IMR-90 (cell line): ENCODE measurements around the gene P2RX7. TPM values are rescaled to one million over a fixed set of nuclear protein-coding genes. Genes with fewer than 3 reads are reported as not detected.

Experiments
- ATAC-seq: fragments of 200-7000 bp; cut with Tn5 transposase; 2 replicates; pipeline ENCODE4 v1.9.1; 2020; ENCODE audit warnings: low read depth, mild to moderate bottlenecking, moderate library complexity
- BruUV-seq: library from RNA; stranded (reverse); fragments of 400-500 nt; replicated peaks from 2 replicates; lab custom pipeline; 2021; lab: Mats Ljungman, UMichigan
- CTCF ChIA-PET: fragments of 300-600 bp; formaldehyde crosslinking; extraction: SDS; loops from one replicate; lab custom pipeline; 2021; ENCODE audit warnings: antibody characterized with exemption; lab: Yijun Ruan, JAX
- POLR2A ChIA-PET: fragments of 300-600 bp; sonication (Branson Sonifier 250); formaldehyde crosslinking; loops from one replicate; lab custom pipeline; 2022; ENCODE audit warnings: antibody characterized with exemption; ENCODE audit not compliant: unreplicated experiment; lab: Charles Lee
- DNase-seq: peaks from one replicate; pipeline ENCODE4 v3.0.0; 2013
- H2AFZ ChIP-seq: replicated peaks from 2 replicates; pipeline ENCODE3; 2013; ENCODE audit warnings: low read length, mild to moderate bottlenecking; ENCODE audit not compliant: poor library complexity
- H2AK5ac ChIP-seq: 2 replicates; pipeline ENCODE4 v1.6.1; 2013; ENCODE audit warnings: low read depth, low read length, inconsistent platforms
- H2AK9ac ChIP-seq: replicated peaks from 2 replicates; pipeline ENCODE3; 2013; ENCODE audit warnings: mild to moderate bottlenecking, low read depth, low read length, moderate library complexity; ENCODE audit not compliant: poor library complexity
- H2BK120ac ChIP-seq: 2 replicates; pipeline ENCODE4 v1.6.1; 2013; ENCODE audit warnings: low read depth, low read length, inconsistent platforms
- H2BK15ac ChIP-seq: 3 replicates; pipeline ENCODE4 v1.6.1; 2013; ENCODE audit warnings: low read depth, low read length, inconsistent platforms
- H2BK20ac ChIP-seq: 2 replicates; pipeline ENCODE4 v1.6.1; 2013; ENCODE audit warnings: low read depth, mild to moderate bottlenecking, inconsistent platforms, low read length, moderate library complexity
- H2BK5ac ChIP-seq: 2 replicates; pipeline ENCODE4 v1.6.1; 2013; ENCODE audit warnings: mild to moderate bottlenecking, low read depth, low read length, inconsistent platforms; ENCODE audit not compliant: poor library complexity, severe bottlenecking
- H3K14ac ChIP-seq: replicated peaks from 2 replicates; pipeline ENCODE4 v1.6.1; 2013; ENCODE audit warnings: low read depth, low read length, inconsistent platforms
- H3K18ac ChIP-seq: 2 replicates; pipeline ENCODE4 v1.6.1; 2013; ENCODE audit warnings: low read depth, low read length, control low read depth
- H3K23ac ChIP-seq: 2 replicates; pipeline ENCODE4 v1.6.1; 2013; ENCODE audit warnings: low read depth, low read length, inconsistent platforms
- H3K27ac ChIP-seq: 2 replicates; pipeline ENCODE4 v1.5.1; 2013; ENCODE audit warnings: mild to moderate bottlenecking, control low read depth, low read length; ENCODE audit not compliant: insufficient read depth
- H3K27me3 ChIP-seq: 2 replicates; pipeline ENCODE4 v1.6.1; 2013; ENCODE audit warnings: low read length; ENCODE audit not compliant: control insufficient read depth, insufficient read depth
- H3K36me3 ChIP-seq: 2 replicates; pipeline ENCODE4 v1.6.1; 2013; ENCODE audit warnings: low read length, mixed read lengths; ENCODE audit not compliant: control insufficient read depth, insufficient read depth
- H3K4ac ChIP-seq: 2 replicates; pipeline ENCODE4 v1.6.1; 2013; ENCODE audit warnings: low read depth, low read length, inconsistent platforms
- H3K4me1 ChIP-seq: 2 replicates; pipeline ENCODE4 v1.6.1; 2013; ENCODE audit warnings: low read length, mixed read lengths; ENCODE audit not compliant: control insufficient read depth, insufficient read depth
- H3K4me2 ChIP-seq: 2 replicates; pipeline ENCODE4 v1.6.1; 2013; ENCODE audit warnings: low read depth, mild to moderate bottlenecking, control low read depth, low read length, moderate library complexity
- H3K4me3 ChIP-seq: 2 replicates; pipeline ENCODE4 v1.5.1; 2013; ENCODE audit warnings: low read depth, mild to moderate bottlenecking, control low read depth, low read length, moderate library complexity; ENCODE audit not compliant: insufficient read depth
- H3K56ac ChIP-seq: 2 replicates; pipeline ENCODE4 v1.6.1; 2013; ENCODE audit warnings: low read length, inconsistent platforms; ENCODE audit not compliant: insufficient read depth; ENCODE audit errors: extremely low read depth
- H3K79me1 ChIP-seq, 2 experiments: 2 replicates each; pipeline ENCODE4 v1.6.1; 2013; ENCODE audit warnings: low read length in 2 of 2, inconsistent platforms in 1 of 2, low read depth in 1 of 2
- H3K9ac ChIP-seq: 2 replicates; pipeline ENCODE4 v1.6.1; 2013; ENCODE audit warnings: low read depth, low read length, control low read depth
- H3K9me1 ChIP-seq: 2 replicates; pipeline ENCODE4 v1.6.1; 2013; ENCODE audit warnings: low read length, inconsistent platforms; ENCODE audit not compliant: insufficient read depth
- H3K9me3 ChIP-seq: 2 replicates; pipeline ENCODE4 v1.6.1; 2013; ENCODE audit warnings: low read length; ENCODE audit not compliant: control insufficient read depth, insufficient read depth
- H4K20me1 ChIP-seq: 2 replicates; pipeline ENCODE4 v1.6.1; 2013; ENCODE audit warnings: low read length, inconsistent platforms; ENCODE audit not compliant: insufficient read depth
- H4K5ac ChIP-seq: 2 replicates; pipeline ENCODE4 v1.6.1; 2013; ENCODE audit warnings: mild to moderate bottlenecking, low read depth, low read length, control low read depth
- H4K8ac ChIP-seq, 2 experiments: 2 replicates each; pipeline ENCODE4 v1.6.1; 2013; ENCODE audit warnings: low read depth in 2 of 2, low read length in 2 of 2, control low read depth in 1 of 2, inconsistent platforms in 1 of 2
- H4K91ac ChIP-seq: 2 replicates; pipeline ENCODE4 v1.6.1; 2013; ENCODE audit warnings: low read depth, low read length, inconsistent platforms; ENCODE audit not compliant: insufficient read depth
- RAD21 ChIP-seq: IDR thresholded peaks from 2 replicates; pipeline ENCODE4 v1.6.1; 2012; ENCODE audit warnings: low read length, improper control_type of control experiment
- RCOR1 ChIP-seq: IDR thresholded peaks from 2 replicates; pipeline ENCODE4 v1.6.1; 2012; ENCODE audit warnings: mild to moderate bottlenecking, low read length, improper control_type of control experiment; ENCODE audit not compliant: insufficient replicate concordance
- SMC3 ChIP-seq: fragments of 150-350 bp; IDR thresholded peaks from 2 replicates; pipeline ENCODE4 v1.6.1; 2016; ENCODE audit warnings: low read depth, mild to moderate bottlenecking, antibody characterized with exemption, low read length, moderate library complexity
- WGBS, 2 experiments: methylation state at CpG; one replicate each; pipeline versions ENCODE4 v1.1.5 to v1.1.7; 2013; ENCODE audit warnings: missing lambda C conversion rate in 2 of 2; ENCODE audit not compliant: insufficient read length in 1 of 2; ENCODE audit errors: extremely low coverage in 2 of 2; 5-methylcytosine and 5-hydroxymethylcytosine counted together
- dilution Hi-C: fragments of 300-500 bp; cut with HindIII; formaldehyde crosslinking; loops from one replicate; pipeline ENCODE4 v1.14.3; 2018; ENCODE audit warnings: low sequenced_read_pairs; ENCODE audit not compliant: unreplicated experiment
- in situ Hi-C: fragments of 300-500 bp; cut with MboI; formaldehyde crosslinking; loops from 3 replicates; pipeline ENCODE4 v1.14.3; 2019; ENCODE audit warnings: low sequenced_read_pairs, inconsistent platforms, mixed read lengths
- intact Hi-C: fragments of 100-400 bp; cut with micrococcal nuclease; formaldehyde crosslinking; loops from 2 replicates; pipeline ENCODE4 v1.10.0; 2022
- polyA plus RNA-seq, 3 experiments: library from polyadenylated mRNA; depleted of rRNA; stranded (reverse); fragments of >200 nt; gene quantifications; 2 replicates each; pipeline ENCODE4 v1.2.3, GENCODE V29; 2012; ENCODE audit warnings: low replicate concordance in 1 of 3
- total RNA-seq: library from RNA; depleted of rRNA; stranded (reverse); fragments of >200 nt; gene quantifications from 2 replicates; pipeline ENCODE4 v1.2.3, GENCODE V29; 2012
- TF ChIP-seq, protein P1 (sequence below): conservative IDR thresholded peaks from 2 replicates; pipeline ENCODE4 v1.5.1; 2012; ENCODE audit warnings: mild to moderate bottlenecking, low read depth, low read length, improper control_type of control experiment
- TF ChIP-seq, protein P2 (sequence below): fragments of 150-350 bp; IDR thresholded peaks from 2 replicates; pipeline ENCODE4 v1.6.1; 2016; ENCODE audit warnings: low read depth, mild to moderate bottlenecking, low read length, moderate library complexity, borderline replicate concordance

P2RX7 gene
- total and polyA plus RNA-seq, 2 of the 4 experiments (the other 2 are of a cell fraction) = 0.07 to 0.18 TPM

DNA sequence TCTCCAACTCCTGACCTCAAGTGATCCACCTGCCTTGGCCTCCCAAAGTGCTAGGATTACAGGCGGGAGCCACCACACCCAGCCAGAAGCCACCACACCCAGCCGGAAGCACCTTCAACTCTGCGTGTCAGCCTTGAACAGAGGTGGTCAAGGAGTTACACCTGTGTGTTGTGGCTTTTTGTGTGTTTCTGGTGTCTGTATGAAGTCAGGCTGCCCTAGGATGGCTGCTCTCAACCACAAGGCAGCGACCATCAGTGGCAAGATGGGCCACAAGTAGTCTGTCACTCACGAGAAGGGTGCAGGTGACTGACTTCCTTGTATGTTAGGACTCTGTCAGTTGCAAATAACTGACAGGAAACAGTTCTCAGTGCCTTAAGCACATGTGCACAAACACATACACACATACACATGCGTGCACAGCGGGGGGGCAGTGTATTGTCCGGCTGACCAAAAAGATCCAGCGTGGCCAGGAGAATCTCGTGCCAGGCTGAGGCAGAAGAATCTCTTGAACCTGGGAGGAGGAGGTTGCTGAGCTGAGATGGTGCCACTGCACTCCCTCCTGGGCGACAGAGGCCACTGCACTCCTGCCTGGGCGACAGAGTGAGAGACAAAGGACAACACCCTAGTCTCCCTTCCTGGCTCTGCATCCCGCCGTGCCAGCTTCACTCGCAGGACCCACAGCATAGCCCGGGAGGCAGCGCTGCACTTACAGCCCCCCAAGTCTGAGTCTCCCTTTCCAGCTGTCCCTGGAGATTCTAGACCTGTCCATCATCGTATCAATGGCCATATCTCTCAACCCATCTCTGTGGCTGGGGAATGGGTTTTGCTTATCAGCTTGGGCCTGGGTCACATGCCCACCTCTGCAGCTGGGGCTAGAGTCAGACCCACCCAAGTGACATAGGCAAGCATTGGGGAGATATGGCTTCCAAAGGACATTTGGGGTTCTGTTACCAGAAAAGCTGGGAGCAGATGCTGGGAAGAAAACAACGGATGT, 90.9 kb downstream of the P2RX7 start:
- POLR2A ChIA-PET = no interaction called here
- in situ Hi-C loops = no loop called here
- no CpG with 5 or more reads among the region's 19 CpGs for WGBS, 2 experiments

More for the DNA sequence above, 90.9 kb downstream of the P2RX7 start:
- no peaks in the 10 kb centered on the region for H3K4me1 ChIP-seq
- dilution Hi-C loops = no loop called here
- H3K14ac ChIP-seq = no peak overlapping the region
- H4K20me1 ChIP-seq = no peaks in the 10 kb centered on the region
- no peak overlapping the region for H4K91ac ChIP-seq
- H4K5ac ChIP-seq = no peak overlapping the region
- no peak overlapping the region for H2BK5ac ChIP-seq
- H3K79me1 ChIP-seq = no peaks in the 10 kb centered on the region
- H2AK5ac ChIP-seq = no peak overlapping the region
- H3K4me2 ChIP-seq = no peak overlapping the region
- no peak overlapping the region for H3K4ac ChIP-seq
- no peak overlapping the region for H2BK20ac ChIP-seq
- H2AK9ac ChIP-seq = no peak overlapping the region
- H3K9ac ChIP-seq = no peak overlapping the region
- H4K8ac ChIP-seq = no peak overlapping the region
- H2AFZ ChIP-seq = no peak overlapping the region
- no peak for ATAC-seq
- H2BK15ac ChIP-seq = no peak overlapping the region
- H3K9me3 ChIP-seq = no peaks in the 10 kb centered on the region
- no peak overlapping the region for H3K56ac ChIP-seq
- BruUV-seq = no TSS peak
- 0 out of 2 replicates have a peak, but pooled peaks cover 3% of the 10 kb centered on the region for H3K9me1 ChIP-seq
- H3K18ac ChIP-seq = no peak overlapping the region
- no peak for DNase-seq
- H3K27me3 ChIP-seq = no peaks in the 10 kb centered on the region
- TF ChIP-seq, protein P1, sequence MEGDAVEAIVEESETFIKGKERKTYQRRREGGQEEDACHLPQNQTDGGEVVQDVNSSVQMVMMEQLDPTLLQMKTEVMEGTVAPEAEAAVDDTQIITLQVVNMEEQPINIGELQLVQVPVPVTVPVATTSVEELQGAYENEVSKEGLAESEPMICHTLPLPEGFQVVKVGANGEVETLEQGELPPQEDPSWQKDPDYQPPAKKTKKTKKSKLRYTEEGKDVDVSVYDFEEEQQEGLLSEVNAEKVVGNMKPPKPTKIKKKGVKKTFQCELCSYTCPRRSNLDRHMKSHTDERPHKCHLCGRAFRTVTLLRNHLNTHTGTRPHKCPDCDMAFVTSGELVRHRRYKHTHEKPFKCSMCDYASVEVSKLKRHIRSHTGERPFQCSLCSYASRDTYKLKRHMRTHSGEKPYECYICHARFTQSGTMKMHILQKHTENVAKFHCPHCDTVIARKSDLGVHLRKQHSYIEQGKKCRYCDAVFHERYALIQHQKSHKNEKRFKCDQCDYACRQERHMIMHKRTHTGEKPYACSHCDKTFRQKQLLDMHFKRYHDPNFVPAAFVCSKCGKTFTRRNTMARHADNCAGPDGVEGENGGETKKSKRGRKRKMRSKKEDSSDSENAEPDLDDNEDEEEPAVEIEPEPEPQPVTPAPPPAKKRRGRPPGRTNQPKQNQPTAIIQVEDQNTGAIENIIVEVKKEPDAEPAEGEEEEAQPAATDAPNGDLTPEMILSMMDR = peak; percentile 25; the same call in 1 of the 2 replicates
- peak; percentile 41 for TF ChIP-seq RAD21
- no peak for TF ChIP-seq RCOR1
- TF ChIP-seq SMC3 = peak; percentile 39; the same call in 1 of the 2 replicates
- TF ChIP-seq, protein P2, sequence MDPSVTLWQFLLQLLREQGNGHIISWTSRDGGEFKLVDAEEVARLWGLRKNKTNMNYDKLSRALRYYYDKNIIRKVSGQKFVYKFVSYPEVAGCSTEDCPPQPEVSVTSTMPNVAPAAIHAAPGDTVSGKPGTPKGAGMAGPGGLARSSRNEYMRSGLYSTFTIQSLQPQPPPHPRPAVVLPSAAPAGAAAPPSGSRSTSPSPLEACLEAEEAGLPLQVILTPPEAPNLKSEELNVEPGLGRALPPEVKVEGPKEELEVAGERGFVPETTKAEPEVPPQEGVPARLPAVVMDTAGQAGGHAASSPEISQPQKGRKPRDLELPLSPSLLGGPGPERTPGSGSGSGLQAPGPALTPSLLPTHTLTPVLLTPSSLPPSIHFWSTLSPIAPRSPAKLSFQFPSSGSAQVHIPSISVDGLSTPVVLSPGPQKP = no peak
- CTCF ChIA-PET = interaction anchor here (1.2 kb wide), 1 partner anchor 8 kb away, joined by 3 read pairs; no protein-coding TSS in a partner anchor
- no peak overlapping the region for H3K4me3 ChIP-seq
- intact Hi-C loops = no loop called here
- no peak overlapping the region for H2BK120ac ChIP-seq
- H3K27ac ChIP-seq = no peak overlapping the region
- no peak overlapping the region for H3K23ac ChIP-seq
- H3K36me3 ChIP-seq = peaks cover 2% of the 10 kb centered on the region; the same call in 1 of the 2 replicates
